Measurements from ENCODE around the gene CCDC88B. TPM values are rescaled to one million over a fixed set of nuclear protein-coding genes. Genes with fewer than 3 reads are reported as not detected.

The CCDC88B gene
- total RNA-seq, 1 experiment from 2014 or later = 3.6 TPM

- Histone ChIP-seq H3K27me3 (replicated peaks; ENCODE audit: control insufficient read depth, insufficient read depth, low read length) (no peaks in the 10 kb centered on the region), H3K4me1 (peaks cover 46% of the 10 kb centered on the region), H3K36me3 (ENCODE audit: control insufficient read depth, insufficient read depth, low read length) (peaks cover 7% of the 10 kb centered on the region), H3K4me3 (ENCODE audit: low read depth, low read length) (peak within 1 kb of the TSS; percentile 99), H3K9me3 (no peaks in the 10 kb centered on the region)
- Mint-ChIP-seq H3K27me3 (ENCODE audit: insufficient read depth, unreplicated experiment) (no peaks in the 10 kb centered on the region), H3K4me1 (ENCODE audit: low read depth, unreplicated experiment) (peaks cover 29% of the 10 kb centered on the region), H3K36me3 (ENCODE audit: insufficient read depth, unreplicated experiment) (peaks cover 47% of the 10 kb centered on the region), H3K27ac (ENCODE audit: unreplicated experiment) (peak within 1 kb of the TSS; percentile 86), H3K4me3 (ENCODE audit: unreplicated experiment) (peak within 1 kb of the TSS; percentile 99), H3K9me3 (ENCODE audit: unreplicated experiment) (no peaks in the 10 kb centered on the region)
- TSS peak; percentile 29 for BruUV-seq (replicated peaks)
- ChIA-PET CTCF (interaction anchor here (0.7 to 2.2 kb wide), 6 partner anchors 14 to 90 kb away, joined by 3 to 8 read pairs (median 4); partner anchors contain the start of genes PRDX5 and TRMT112), POLR2A (interaction anchor here (0.6 to 2.8 kb wide), 4 partner anchors 41 to 388 kb away, joined by 3 to 18 read pairs (median 5); partner anchors contain the start of genes PRDX5 and TRMT112)
- TF ChIP-seq CTCF (IDR thresholded peaks at IDR 0.05; ENCODE audit: insufficient read depth in 1 of 2, low read depth in 1 of 2, low read length in 1 of 2, severe bottlenecking in 1 of 2, unreplicated experiment in 1 of 2) = no peak
- DNase-seq = peak; percentile 65 to 82
- intact Hi-C loops (cut with micrococcal nuclease; ENCODE audit: unreplicated experiment) = loop anchor here (1.0 to 10.0 kb wide), 4 partner anchors 47 to 296 kb away; no protein-coding TSS in a partner anchor
Measured at GRCh38 chr11:64358907-64359711, 19.1 kb downstream of the CCDC88B start, which contains the start of gene RPS6KA4. RPS6KA4 (plus strand) TSS chr11:64359162; CDS start chr11:64359236, 74 bp downstream.

DNA sequence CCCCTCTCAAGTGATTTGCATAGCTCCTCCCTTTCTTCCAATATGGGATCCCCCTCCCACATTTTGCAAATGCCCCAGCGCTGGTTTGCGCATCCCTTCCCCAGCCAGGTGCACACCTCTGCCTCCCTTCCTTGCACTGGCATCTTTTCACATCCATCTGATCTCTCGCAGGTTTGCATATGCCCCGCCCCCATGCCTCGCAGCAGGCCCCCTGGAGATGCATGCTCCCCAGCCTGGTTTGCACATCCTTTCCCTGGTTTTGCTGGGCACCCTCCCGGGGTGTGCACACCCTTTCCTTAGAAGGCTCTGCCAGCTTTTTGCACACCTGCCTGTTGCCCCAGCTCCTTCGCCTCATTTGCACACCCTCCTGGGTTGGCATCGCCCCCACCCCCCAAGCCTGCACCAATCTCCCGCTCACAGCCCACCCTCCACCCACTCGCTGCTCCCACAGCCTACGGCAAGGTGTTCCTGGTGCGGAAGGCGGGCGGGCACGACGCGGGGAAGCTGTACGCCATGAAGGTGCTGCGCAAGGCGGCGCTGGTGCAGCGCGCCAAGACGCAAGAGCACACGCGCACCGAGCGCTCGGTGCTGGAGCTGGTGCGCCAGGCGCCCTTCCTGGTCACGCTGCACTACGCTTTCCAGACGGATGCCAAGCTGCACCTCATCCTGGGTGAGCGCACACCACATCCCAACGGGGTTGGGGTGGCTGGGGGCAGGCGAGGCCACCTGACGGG is 19.9 kb downstream of the CCDC88B start:
- H3K27me3 Mint-ChIP-seq (ENCODE audit: insufficient read depth, unreplicated experiment) = no peaks in the 10 kb centered on the region
- Histone ChIP-seq H3K4me1 (peaks cover 46% of the 10 kb centered on the region), H3K4me3 (ENCODE audit: low read depth, low read length) (peak overlapping the region; percentile 99), H3K27me3 (replicated peaks; ENCODE audit: control insufficient read depth, insufficient read depth, low read length) (no peaks in the 10 kb centered on the region), H3K36me3 (ENCODE audit: control insufficient read depth, insufficient read depth, low read length) (peaks cover 7% of the 10 kb centered on the region), H3K9me3 (no peaks in the 10 kb centered on the region)
- ChIA-PET CTCF (interaction anchor here (0.6 to 2.2 kb wide), 6 partner anchors 13 to 109 kb away, joined by 3 to 8 read pairs (median 4); partner anchors contain the start of genes PRDX5 and TRMT112), POLR2A (interaction anchor here (0.6 to 1.2 kb wide), 3 partner anchors 42 to 387 kb away, joined by 3 to 7 read pairs (median 3); partner anchors contain the start of genes PRDX5 and TRMT112)
- no peak for TF ChIP-seq CTCF (IDR thresholded peaks at IDR 0.05; ENCODE audit: insufficient read depth in 1 of 2, low read depth in 1 of 2, low read length in 1 of 2, severe bottlenecking in 1 of 2, unreplicated experiment in 1 of 2)
- no TSS peak for BruUV-seq (replicated peaks)
- peaks cover 55% of the 10 kb centered on the region for H3K36me3 Mint-ChIP-seq (ENCODE audit: insufficient read depth, unreplicated experiment)
- intact Hi-C loops (cut with micrococcal nuclease; ENCODE audit: unreplicated experiment) = loop anchor here (2.0 to 10.0 kb wide), 3 partner anchors 88 to 295 kb away; no protein-coding TSS in a partner anchor
- H3K9me3 Mint-ChIP-seq (ENCODE audit: unreplicated experiment) = no peaks in the 10 kb centered on the region
- peaks cover 29% of the 10 kb centered on the region for H3K4me1 Mint-ChIP-seq (ENCODE audit: low read depth, unreplicated experiment)
- peak overlapping the region; percentile 99 for H3K4me3 Mint-ChIP-seq (ENCODE audit: unreplicated experiment)
- no peak for DNase-seq
- H3K27ac Mint-ChIP-seq (ENCODE audit: unreplicated experiment) = peak overlapping the region; percentile 86

GRCh38 chr11:64360448-64360921 is 20.5 kb downstream of the CCDC88B start:
- peaks cover 61% of the 10 kb centered on the region for H3K36me3 Mint-ChIP-seq (ENCODE audit: insufficient read depth, unreplicated experiment)
- Histone ChIP-seq H3K27me3 (replicated peaks; ENCODE audit: control insufficient read depth, insufficient read depth, low read length) (no peaks in the 10 kb centered on the region), H3K4me3 (ENCODE audit: low read depth, low read length) (no peak overlapping the region), H3K9me3 (no peaks in the 10 kb centered on the region), H3K4me1 (peaks cover 42% of the 10 kb centered on the region), H3K36me3 (ENCODE audit: control insufficient read depth, insufficient read depth, low read length) (peaks cover 8% of the 10 kb centered on the region)
- peaks cover 24% of the 10 kb centered on the region for H3K4me1 Mint-ChIP-seq (ENCODE audit: low read depth, unreplicated experiment)
- intact Hi-C loops (cut with micrococcal nuclease; ENCODE audit: unreplicated experiment) = no loop called here
- no peaks in the 10 kb centered on the region for H3K9me3 Mint-ChIP-seq (ENCODE audit: unreplicated experiment)
- peak overlapping the region; percentile 15 for H3K27ac Mint-ChIP-seq (ENCODE audit: unreplicated experiment)
- ChIA-PET POLR2A (interaction anchor here (1.2 kb wide), 1 partner anchor 43 kb away, joined by 3 read pairs; the partner anchor contains the start of gene PRDX5), CTCF (interaction anchor here (0.6 to 2.2 kb wide), 3 partner anchors 43 to 110 kb away, joined by 4 to 8 read pairs (median 6); partner anchors contain the start of genes PRDX5 and TRMT112)
- no peak for DNase-seq
- no peaks in the 10 kb centered on the region for H3K27me3 Mint-ChIP-seq (ENCODE audit: insufficient read depth, unreplicated experiment)
- no TSS peak for BruUV-seq (replicated peaks)
- TF ChIP-seq CTCF (IDR thresholded peaks at IDR 0.05; ENCODE audit: insufficient read depth in 1 of 2, low read depth in 1 of 2, low read length in 1 of 2, severe bottlenecking in 1 of 2, unreplicated experiment in 1 of 2) = no peak
- H3K4me3 Mint-ChIP-seq (ENCODE audit: unreplicated experiment) = peak overlapping the region; percentile 99

Measured in Caco-2 (cell line).